ENCODE results near the gene CDH8.

DNA sequence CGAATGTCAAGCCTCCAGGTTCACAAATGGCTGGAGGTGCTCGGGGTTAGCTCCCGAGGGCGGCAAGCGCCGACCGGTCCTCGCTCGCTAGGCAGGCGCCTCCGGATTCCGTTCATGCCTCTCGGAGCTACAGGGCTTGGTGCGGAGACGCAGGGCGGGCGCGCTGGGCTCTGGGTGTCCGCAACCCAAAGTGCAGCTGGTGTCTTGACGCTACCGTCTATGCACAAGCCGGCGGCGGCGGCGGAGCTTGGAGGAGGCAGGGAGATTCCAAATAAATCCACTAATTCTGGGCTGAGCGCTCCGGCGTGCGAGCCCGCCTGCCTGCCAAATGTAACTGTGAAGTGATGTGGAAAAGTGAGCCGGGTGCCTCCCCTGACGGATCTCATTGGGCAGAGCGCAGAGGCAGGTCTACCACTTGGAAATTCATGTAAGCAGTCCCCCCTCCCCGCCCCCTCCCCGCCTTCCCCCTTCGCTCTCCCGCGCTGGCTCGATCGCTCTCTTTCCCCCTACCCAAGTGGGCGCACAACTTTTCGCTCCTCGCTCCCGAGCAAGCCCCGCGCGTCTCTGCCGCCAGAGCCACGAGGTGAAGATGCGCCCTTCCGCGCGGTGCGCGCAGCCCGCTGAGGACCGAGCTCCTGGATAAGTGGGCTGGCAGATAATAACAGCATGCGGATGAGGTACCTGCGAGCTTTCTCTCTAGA lies at the start of gene CDH8:
- TF ChIP-seq CTCF (conservative IDR thresholded peaks at IDR 0.05) (no peak), EZH2 (IDR thresholded peaks at IDR 0.05; ENCODE audit: low read depth) (no peak)
